ENCODE data around the gene ZFP91. TPM values are rescaled to one million over a fixed set of nuclear protein-coding genes. Genes with fewer than 3 reads are reported as not detected.

The ZFP91 gene
- total RNA-seq, 1 experiment from 2014 or later, result 58.6 TPM

- BruUV-seq (replicated peaks), result no TSS peak
- no peaks in the 10 kb centered on the region for H4K20me1 ChIP-seq (ENCODE audit: insufficient read depth)
- H3K4me2 ChIP-seq (ENCODE audit: low read length), result no peak overlapping the region
- no peaks in the 10 kb centered on the region for H3K9me2 ChIP-seq (ENCODE audit: insufficient read depth)
- H3K36me3 ChIP-seq (ENCODE audit: control insufficient read depth in 1 of 2, insufficient read depth in 2 of 2, low read length in 2 of 2), result no peaks in the 10 kb centered on the region
- ATAC-seq (no peak), DNase-seq (ENCODE audit: low read depth, low spot score) (no peak)
- H3K27me3 ChIP-seq (ENCODE audit: insufficient read depth, low read length), result no peaks in the 10 kb centered on the region
- intact Hi-C loops (cut with micrococcal nuclease), result no loop called here
- CTCF ChIA-PET, result no interaction called here
- no peak overlapping the region for H3K9ac ChIP-seq (ENCODE audit: low read length)
- H3K4me1 ChIP-seq (ENCODE audit: control insufficient read depth in 1 of 2, insufficient read depth in 2 of 2, low read length in 2 of 2), result no peaks in the 10 kb centered on the region
- no peak for TF ChIP-seq CTCF (IDR thresholded peaks at IDR 0.05 in 2 of 3, conservative IDR thresholded peaks at IDR 0.05 in 1 of 3; ENCODE audit: borderline replicate concordance in 1 of 3, insufficient read depth in 1 of 3, low read depth in 2 of 3, low read length in 2 of 3)
- RAD21 ChIA-PET (ENCODE audit: low non-redundant PET in 1 of 2, low total read pairs in 2 of 2, uncharacterized antibody in 2 of 2, unreplicated experiment in 2 of 2), result no interaction called here
- H3K9me3 ChIP-seq (ENCODE audit: control insufficient read depth in 1 of 2, insufficient read depth in 1 of 2, low read depth in 1 of 2, low read length in 2 of 2), result no peaks in the 10 kb centered on the region
- no peak overlapping the region for H3K4me3 ChIP-seq (replicated peaks in 1 of 2; ENCODE audit: low read depth in 1 of 2, low read length in 2 of 2)
- H2AFZ ChIP-seq (ENCODE audit: low read depth, low read length, poor library complexity, severe bottlenecking), result no peak overlapping the region
- no peak overlapping the region for H3K27ac ChIP-seq (ENCODE audit: low read depth, low read length)
- no peaks in the 10 kb centered on the region for H3K79me2 ChIP-seq (ENCODE audit: insufficient read depth, low read length)
- POLR2A ChIA-PET, result no interaction called here
Observed at GRCh38 chr11:58561394-58562098, 17.3 kb upstream of the ZFP91 start.

GRCh38 chr11:58562375-58562800, 16.5 kb upstream of the ZFP91 start:
- Histone ChIP-seq H3K27ac (ENCODE audit: low read depth, low read length) (no peak overlapping the region), H4K20me1 (ENCODE audit: insufficient read depth) (no peaks in the 10 kb centered on the region), H3K27me3 (ENCODE audit: insufficient read depth, low read length) (no peaks in the 10 kb centered on the region), H3K9me2 (ENCODE audit: insufficient read depth) (no peaks in the 10 kb centered on the region), H3K79me2 (ENCODE audit: insufficient read depth, low read length) (no peaks in the 10 kb centered on the region), H3K4me1 (ENCODE audit: control insufficient read depth in 1 of 2, insufficient read depth in 2 of 2, low read length in 2 of 2) (no peaks in the 10 kb centered on the region), H3K4me2 (ENCODE audit: low read length) (no peak overlapping the region), H3K9ac (ENCODE audit: low read length) (no peak overlapping the region), H2AFZ (ENCODE audit: low read depth, low read length, poor library complexity, severe bottlenecking) (no peak overlapping the region), H3K4me3 (replicated peaks in 1 of 2; ENCODE audit: low read depth in 1 of 2, low read length in 2 of 2) (no peak overlapping the region), H3K36me3 (ENCODE audit: control insufficient read depth in 1 of 2, insufficient read depth in 2 of 2, low read length in 2 of 2) (no peaks in the 10 kb centered on the region), H3K9me3 (ENCODE audit: control insufficient read depth in 1 of 2, insufficient read depth in 1 of 2, low read depth in 1 of 2, low read length in 2 of 2) (no peaks in the 10 kb centered on the region)
- ChIA-PET RAD21 (ENCODE audit: low non-redundant PET in 1 of 2, low total read pairs in 2 of 2, uncharacterized antibody in 2 of 2, unreplicated experiment in 2 of 2) (no interaction called here), POLR2A (no interaction called here), CTCF (no interaction called here)
- BruUV-seq (replicated peaks), result no TSS peak
- intact Hi-C loops (cut with micrococcal nuclease), result no loop called here
- no peak for ATAC-seq
- TF ChIP-seq JUND (IDR thresholded peaks at IDR 0.05) (no peak), CTCF (IDR thresholded peaks at IDR 0.05 in 2 of 3, conservative IDR thresholded peaks at IDR 0.05 in 1 of 3; ENCODE audit: borderline replicate concordance in 1 of 3, insufficient read depth in 1 of 3, low read depth in 2 of 3, low read length in 2 of 3) (no peak), TCF7L2 (IDR thresholded peaks at IDR 0.05; ENCODE audit: borderline replicate concordance, extremely low read depth, insufficient read depth, insufficient read length) (no peak), SP1 (IDR thresholded peaks at IDR 0.05; ENCODE audit: low read depth) (no peak), REST (IDR thresholded peaks at IDR 0.05; ENCODE audit: low read depth) (no peak), CEBPB (IDR thresholded peaks at IDR 0.05; ENCODE audit: low read depth) (no peak), EZH2 (IDR thresholded peaks at IDR 0.05) (no peak), ZFX (IDR thresholded peaks at IDR 0.05) (no peak), YY1 (IDR thresholded peaks at IDR 0.05; ENCODE audit: extremely low read depth, insufficient replicate concordance, low read depth, low read length) (no peak)
- no peak for DNase-seq (ENCODE audit: low read depth, low spot score)
